HG02763 (cell line): ENCODE results near the gene SYNGR3.
A peak's percentile ranks its signal among the peaks of the same experiment; 100 is the strongest.
"Not testable (repeated sequence)": the region's sequence is repeated elsewhere in the genome, so short reads cannot be mapped to it uniquely, and the experiment has no call there.

Source experiments
- ATAC-seq: cut with Tn5 transposase; IDR thresholded peaks from one replicate; pipeline ENCODE4 v1.9.1; 2021; ENCODE audit warnings: mild to moderate bottlenecking, moderate library complexity; ENCODE audit not compliant: unreplicated experiment

SYNGR3 gene

DNA sequence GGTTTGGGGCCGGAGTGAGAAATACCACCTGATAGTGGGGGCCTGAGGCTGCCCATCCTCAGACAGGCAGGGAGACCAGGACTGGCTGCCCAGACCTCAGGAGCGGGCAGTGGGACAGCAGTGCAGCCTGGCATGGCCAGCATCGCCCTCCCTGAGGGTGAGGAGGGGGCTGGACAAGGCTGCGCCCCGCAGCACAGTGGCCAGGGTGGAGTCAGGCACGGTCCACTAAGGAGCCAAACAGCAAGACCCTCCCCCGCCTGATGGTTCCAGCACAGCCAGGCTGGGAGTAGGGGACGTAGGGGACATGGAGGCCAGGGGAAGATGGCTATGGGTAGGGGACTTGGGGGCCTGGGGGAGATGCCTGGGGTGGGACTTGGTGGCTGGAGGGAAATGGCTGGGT, 16.5 kb downstream of the SYNGR3 start:
- ATAC-seq, result no peak

DNA sequence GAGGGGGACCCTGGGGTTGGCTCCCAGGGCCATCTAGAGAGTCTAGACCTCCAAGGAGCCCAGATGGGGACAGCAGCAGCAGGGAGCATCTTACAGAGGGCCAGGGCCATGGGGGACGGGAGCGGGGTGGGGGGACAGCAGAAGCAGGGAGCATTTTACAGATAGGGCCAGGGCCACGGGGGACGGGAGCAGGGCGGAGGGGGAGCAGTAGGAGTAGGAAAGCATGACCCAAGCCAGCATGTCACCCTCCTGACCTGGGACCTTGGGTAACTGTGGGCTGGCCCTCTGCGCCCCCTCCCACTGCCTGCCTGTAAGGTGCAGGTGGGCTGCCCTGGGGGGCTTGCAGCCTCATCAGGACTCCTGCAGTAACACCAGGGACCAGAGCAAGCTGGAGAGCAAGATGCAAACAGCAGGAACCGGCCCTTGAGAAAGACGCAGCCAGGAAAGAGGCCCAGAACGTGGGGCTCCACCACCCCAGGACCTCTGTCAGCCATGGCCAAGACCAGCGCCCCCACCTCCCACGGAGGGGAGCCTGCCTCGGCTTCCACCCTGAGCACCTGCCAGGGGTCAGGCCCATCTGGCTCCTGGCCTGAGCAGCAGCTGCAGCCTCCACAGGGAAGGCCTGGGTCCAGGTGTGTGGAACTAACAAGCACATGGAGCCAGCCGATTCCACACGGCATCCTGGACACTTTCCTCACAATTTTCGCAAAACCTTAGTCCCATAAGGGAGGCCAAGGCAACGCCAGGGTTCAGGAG, 17.5 kb downstream of the SYNGR3 start:
- ATAC-seq, result no peak

DNA sequence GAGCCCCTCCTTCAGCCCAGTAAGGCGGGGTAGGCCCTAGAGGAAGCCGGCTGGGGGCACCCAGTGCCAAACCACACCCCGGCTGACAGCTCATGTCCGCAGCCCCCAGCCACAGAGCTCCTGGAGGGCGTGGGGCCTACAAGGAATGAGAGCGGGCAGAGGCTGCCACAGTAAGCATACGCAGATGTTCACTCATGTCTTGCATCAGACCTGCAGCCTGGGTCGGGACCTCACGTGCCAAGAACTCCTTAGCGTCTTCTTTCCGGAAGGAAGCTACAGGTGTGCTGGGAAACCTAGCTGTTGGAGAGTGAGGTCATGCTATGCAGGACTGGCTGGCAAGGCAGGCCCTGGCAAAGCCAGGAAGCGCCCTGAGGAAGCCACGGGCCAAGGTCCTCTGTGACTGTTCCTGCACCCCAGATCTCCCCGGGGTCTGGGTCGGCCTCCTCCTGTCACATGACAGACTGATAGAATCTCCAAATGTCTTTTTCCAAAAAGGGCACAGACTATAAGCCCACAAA, 18.3 kb downstream of the SYNGR3 start:
- no peak for ATAC-seq

DNA sequence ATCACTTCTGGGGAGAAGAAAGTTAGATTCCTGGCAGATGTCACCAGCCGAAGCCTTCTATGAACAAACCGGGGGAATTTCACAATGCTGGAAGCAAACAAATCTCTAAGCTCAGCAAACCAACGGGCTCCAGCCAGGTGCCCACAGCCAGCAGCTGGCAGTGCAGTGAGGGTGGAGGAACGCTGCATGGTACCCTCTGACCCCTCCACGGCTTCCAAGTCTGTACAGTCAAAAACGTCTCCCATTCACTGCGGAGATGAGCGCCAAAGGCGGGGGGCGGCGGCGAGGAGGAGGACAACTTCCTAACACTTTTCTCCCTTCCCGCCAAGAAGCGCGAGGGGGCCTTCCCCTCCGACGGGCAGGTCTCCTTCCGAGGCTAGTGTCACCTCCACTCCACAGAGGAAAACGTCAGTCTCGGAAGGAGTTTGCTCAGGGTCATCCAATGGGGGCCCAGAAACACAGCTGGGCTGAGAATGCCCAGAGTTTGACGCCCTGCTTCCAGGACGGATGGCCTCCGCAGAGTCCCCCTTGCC, 18.9 kb downstream of the SYNGR3 start:
- peak; percentile 1 for ATAC-seq

DNA sequence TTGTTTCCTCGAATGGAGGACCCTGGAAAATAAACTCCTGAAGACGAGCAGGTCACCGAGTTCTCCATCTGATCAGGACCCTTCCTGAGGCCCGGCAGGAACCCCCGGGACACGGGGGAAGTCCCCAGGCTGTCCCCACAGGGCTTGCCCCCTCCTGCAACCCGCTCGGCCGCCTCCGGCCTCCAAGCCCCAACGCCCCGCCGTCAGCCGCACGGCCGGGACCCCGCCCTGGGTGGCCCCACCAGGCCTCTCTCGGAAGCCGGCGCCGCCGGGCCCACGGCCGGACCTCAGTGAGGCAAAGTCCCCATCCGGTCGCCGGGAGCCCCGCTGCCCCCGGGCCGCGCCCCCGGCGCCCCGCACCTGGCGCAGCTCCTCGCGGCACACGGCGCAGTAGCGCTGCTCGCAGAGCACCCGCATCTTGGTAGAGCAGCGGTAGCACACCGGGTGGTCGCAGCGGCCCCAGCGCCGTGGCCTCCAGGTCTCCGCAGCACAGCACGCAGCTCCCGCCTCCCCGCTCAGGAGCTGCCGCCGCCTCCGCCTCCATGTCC, 19.5 kb downstream of the SYNGR3 start:
- ATAC-seq, result peak; percentile 34

DNA sequence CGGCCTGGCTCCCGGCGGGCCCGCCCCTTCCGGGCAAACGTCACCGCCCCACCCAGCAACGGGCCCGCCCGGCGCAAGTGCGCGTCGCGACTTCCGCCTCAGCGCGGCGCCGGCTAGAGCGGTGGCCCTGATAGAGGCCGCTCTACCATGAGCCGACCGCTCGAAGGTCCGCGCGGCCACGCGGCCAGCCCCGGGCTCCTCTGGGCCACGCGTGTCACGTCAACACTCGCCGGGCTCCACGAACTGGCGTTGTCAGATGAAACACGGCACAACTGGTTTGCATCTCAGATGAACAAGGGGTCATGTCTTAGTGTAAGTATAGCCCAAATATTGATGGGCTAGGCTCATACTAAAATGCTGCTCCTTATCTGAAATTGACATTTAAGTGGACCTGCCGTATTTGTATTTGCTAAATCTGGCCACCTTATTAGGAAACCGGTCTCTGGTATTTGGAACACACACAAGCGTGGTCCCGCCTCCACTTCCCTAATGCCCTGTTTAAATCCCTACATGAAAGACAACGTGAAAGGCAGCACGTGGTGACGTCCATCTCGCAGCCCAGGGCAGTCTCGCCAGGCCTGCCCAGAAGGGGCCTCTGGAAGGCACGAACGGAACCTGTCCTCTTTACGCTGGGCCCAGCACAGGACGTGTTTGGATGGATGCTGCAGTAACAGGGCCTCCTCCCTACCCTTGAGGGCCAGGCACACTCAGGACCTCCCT, 20.2 kb downstream of the SYNGR3 start, which contains the start of gene ZNF598:
ZNF598 (minus strand) TSS at position 31 of the 720 bp plus-strand sequence.
- ATAC-seq, result peak; percentile 87

DNA sequence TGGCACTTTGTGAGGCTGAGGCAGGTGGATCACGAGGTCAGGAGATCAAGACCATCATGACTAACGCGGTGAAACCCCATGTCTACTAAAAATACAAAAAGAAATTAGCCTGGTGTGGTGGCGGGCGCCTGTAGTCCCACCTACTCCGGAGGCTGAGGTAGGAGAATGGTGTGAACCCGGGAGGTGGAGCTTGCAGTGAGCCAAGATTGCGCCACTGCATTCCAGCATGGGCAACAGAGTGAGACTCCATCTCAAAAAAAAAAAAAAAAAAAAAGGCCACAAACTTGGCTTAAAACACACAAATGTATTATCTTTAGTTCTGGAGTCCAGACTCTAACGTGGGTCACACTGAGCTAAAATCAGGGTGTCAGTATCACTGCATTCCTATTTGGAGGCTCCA, 22.0 kb downstream of the SYNGR3 start:
- not testable (repeated sequence) for ATAC-seq

DNA sequence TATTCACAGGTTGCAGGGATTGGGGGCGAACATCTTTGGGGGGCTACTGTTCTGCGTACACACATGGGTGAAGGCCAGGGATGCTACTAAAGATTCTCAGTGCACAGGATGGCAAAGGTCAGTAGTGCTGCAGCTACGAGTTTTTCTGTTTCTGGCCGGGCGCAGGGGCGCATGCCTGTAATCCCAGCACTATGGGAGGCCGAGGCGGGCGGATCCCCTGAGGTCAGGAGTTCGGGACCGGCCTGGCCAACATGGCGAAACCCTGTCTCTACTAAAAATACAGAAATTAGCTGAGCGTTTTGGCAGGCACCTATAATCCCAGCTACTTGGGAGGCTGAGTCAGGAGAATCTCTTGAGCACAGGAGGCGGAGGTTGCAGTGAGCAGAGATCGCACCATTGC, 23.8 kb downstream of the SYNGR3 start:
- ATAC-seq, result no peak

DNA sequence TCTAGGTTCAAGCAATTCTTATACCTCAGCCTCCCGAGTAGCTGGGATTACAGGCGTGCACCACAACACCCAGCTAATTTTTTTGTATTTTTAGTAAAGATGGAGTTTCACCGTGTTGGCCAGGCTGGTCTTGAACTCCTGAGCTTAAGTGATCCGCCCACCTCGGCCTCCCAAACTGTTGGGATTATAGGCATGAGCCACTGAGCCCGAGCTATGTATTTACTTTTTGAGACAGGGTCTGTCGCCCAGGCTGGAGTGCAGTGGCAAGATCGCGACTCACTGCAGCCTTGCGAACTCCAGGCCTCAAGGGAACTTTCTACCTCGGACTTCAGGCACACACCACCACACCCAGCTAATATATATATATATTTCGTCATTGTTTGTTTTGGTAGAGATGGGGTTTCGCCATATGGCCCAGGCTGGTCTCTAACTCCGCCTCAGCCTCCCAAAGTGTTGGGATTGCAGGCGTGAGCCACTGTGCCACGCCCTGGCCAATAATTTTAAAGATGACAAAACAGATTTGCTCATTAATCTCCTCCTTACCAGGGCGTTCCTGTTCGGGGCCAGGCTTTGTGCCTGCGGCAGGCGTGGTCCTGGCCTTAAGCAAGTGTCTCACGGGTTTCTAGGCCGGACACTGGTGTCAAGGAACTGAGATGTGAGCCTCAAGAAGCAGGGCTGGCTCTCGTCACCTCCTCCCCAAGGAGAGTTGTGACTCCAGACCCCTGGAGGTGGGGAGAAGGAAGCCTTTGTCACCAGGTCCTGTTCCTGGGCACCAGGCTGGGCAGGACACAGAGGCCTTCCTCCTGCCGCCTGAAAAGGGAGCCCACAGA, 25.6 kb downstream of the SYNGR3 start:
- no peak for ATAC-seq

DNA sequence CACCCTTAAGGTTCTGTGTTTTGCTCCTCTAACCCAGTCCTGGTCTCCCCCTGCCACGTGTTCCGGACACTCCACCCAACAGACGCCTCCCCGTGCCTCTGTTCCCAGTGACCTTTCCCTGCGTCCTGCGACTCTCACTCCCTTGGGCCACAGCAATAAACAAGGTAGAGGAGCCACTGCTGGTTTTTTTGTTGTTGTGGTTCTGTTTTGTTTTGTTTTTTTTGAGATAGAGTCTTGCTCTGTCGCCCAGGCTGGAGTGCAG, 26.1 kb downstream of the SYNGR3 start:
- ATAC-seq, result no peak

DNA sequence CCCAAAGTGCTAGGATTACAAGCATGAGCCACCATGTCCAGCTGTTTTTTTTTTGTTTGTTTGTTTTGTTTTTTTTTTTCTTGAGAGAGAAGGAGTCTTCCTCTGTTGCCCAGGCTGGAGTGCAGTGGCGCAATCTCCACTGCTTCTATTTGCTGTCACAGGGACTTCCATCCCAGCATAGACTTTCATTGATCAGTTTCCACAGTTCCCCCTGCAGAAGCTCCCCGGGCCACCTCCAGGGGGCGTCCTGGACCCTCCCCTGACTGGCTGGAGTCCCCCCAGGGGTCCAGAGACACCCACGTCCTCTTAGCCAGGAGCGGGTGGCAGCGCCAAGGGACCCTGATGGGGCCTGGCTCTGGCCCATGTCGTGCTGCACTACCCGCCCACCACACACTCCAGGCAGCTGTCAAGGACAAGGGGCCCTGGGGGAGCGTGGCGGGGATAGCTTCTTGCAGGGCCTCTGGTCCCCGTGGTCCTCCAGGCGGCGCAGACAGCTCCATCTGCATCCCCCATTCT, 26.7 kb downstream of the SYNGR3 start:
- no peak for ATAC-seq

DNA sequence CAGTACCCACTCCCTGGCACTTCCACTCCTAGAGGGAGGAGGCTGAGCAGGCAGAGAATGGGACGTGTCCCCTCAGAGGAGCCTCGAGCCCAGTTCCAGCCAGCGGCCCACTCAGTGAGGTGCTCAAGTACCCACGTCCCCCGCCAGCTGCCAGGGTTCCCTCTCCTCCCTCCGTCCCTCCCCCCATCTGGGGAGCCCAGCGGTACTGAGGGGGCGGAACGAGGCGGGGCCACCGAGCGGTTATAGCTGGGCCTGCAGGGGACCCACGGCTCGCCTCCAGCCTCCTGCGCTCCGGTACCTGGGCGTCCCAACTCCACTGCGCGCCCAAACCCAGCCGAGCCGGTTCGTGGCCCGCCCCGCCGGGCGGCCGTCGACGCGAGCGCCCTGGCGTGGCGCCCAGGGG, 29.7 kb downstream of the SYNGR3 start, which contains the start of gene NPW:
NPW (plus strand) TSS at position 268 of the 403 bp plus-strand sequence.
- no peak for ATAC-seq

DNA sequence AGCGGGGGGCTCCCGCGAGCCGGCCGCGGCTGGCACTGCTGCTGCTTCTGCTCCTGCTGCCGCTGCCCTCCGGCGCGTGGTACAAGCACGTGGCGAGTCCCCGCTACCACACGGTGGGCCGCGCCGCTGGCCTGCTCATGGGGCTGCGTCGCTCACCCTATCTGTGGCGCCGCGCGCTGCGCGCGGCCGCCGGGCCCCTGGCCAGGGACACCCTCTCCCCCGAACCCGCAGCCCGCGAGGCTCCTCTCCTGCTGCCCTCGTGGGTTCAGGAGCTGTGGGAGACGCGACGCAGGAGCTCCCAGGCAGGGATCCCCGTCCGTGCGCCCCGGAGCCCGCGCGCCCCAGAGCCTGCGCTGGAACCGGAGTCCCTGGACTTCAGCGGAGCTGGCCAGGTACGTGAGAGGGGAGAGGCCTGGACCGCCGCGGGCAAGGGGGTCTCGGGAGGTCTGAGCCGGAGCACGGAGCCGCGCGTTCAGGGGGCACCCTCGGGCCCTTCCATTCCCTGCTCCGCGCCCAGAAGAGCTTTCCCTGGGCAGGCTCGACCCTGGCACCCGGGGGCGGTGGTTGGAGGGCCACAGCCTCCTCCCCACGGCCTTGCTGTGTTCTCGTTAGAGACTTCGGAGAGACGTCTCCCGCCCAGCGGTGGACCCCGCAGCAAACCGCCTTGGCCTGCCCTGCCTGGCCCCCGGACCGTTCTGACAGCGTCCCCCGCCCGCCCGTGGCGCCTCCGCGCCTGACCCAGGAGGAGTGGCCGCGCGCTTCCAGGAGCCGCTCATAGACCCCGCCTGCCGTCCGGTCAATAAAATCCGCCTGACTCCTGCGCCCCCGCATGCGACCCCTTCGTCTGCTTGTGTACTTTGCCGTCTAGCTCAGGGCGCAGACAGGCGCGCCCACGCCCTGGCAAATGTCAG, 30.4 kb downstream of the SYNGR3 start:
- no peak for ATAC-seq

DNA sequence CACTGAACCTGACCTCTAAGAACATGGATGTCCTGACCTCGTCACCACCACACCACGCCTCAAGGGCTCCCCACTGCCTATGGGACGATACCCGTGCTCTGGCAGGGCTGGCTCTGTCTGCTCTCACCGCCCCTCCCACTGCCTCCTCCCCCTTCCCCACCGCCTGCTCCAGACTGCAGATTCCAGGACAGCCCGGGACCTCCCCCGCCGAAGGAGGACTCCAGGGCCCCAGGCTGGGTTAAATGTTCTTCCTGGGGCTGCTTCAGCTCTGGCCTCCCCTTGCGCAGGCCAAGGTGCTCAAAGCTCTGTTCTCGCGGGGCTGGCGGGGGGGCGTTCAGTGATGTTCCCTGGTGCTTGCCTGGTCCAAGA, 32.9 kb downstream of the SYNGR3 start:
- no peak for ATAC-seq

DNA sequence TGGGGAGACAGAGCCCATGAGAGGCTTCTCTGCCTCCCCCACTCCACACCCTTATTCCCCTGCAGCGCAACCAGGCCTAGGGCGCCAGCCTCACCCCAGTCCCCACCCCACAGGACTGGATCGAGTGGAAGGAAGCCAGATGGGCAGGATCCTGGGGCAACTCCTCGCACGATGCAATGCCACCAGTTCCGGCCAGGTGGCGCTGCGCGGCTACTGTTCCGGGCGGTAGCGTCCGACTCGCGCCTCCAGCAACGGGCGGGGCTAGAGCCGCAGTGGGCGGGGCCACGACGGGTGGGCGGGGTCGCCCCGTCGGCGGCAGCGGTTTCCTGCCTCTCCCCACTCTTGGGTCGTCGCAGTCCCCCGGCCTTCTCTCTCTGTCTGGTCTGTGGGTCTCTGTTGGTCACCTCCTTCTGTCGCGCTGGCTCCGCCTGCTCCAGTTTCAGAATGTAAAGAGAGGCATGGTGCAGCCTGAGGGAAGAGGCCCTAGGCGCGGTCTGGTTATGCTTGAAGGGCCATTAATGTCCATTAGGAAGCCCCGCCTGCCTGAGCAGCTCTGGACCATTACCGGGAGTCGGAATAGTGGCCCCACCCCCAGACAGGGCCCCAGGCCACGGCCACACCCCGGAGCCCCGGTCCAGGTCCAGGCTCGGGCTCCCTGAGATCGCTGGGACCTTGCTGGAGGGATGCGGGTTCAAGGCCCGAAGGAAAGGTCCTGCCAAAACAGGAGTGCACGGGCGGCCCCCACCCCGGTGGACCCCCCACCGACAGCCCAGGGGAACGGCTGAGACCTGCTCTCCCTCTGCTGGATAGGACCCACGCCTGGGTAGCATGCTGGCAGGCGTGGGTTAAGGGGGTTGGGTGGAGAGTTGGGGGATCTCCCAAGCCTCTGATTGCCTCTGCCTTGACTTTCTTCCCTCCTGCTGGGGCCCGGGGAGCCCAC, 33.6 kb downstream of the SYNGR3 start:
- ATAC-seq, result peak; percentile 67

DNA sequence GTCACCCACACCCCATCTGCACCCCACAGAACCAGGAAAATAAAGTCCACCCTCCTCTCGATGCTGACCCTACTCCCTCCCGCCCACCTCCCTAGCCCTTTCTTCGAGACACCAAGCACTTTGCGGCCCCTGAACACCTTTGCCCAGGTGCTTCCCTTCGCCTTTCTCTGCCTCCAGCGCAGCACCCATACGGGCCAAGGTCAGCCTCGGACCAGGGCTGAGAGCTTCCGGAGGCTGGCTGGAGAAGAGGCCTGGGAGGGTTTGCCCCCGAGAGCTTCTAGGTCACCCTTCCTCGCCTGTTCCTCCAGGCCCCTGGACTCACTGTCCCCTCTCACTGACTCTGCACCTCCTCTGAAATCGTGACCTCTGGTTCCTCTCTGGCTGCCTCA, 34.3 kb downstream of the SYNGR3 start:
- ATAC-seq, result no peak

DNA sequence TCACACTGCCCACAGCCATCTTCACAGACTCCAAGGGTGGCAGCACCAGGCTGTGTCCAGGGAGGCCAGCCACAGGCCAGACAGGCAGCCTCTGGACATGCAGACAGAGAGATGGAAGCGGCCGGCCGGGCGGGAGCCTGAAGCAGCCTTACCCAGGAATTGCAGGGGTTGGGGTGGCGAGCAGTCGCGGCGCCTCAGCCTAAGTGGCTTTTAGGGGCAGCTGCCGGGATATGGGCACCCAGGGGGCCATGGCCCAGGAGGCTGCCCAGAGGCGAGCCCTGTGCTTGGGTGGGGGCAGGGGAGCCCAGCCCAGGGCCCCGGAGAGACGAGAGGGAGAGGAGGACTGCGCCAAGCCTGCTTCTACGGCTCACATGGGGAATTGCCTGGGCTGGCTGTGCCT, 35.5 kb downstream of the SYNGR3 start:
- no peak for ATAC-seq

DNA sequence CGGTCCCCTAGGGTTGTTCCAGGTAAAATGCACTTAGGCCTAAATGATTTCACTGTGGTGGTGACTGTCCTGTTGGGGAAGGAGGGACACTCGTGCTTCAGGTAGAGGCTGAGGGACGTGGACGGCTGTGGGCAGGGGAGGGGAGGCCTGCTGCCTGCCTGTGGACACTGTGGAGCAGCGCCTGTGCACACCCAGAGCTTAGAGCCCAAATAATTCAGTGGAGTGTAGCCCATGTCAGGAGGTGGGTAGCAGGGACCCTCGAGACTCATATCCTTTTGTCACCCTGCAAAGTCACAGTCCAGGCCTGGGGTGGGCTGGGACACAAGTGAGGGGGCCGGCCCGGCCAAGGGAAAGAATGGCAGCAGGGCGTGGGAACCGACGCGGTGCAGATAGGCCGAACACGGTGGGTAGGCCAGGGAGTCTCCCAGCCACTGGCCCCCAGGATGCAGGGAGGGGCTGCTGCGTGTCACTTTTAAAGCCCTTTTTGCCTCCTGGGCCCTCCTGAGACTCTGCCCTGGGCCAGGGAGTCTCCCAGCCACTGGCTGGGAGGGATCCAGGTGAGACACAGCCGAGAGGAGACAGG, 36.2 kb downstream of the SYNGR3 start:
- no peak for ATAC-seq
